SK-N-SH treated with all-trans-retinoic acid at 6 μM for 48 hours (cell line): ENCODE measurements around the gene SPOCK1.

Source experiments
- ATAC-seq: fragments of 200-7000 bp; cut with Tn5 transposase; 3 replicates; pipeline ENCODE4 v1.9.1; 2020; ENCODE audit warnings: mild to moderate bottlenecking, moderate library complexity
- ARNTL ChIP-seq: fragments of 450-650 bp; formaldehyde crosslinking; IDR thresholded peaks from 2 replicates; pipeline ENCODE4 v1.5.0; 2020; ENCODE audit warnings: low read depth, mild to moderate bottlenecking, moderate library complexity, borderline replicate concordance
- BACH2 ChIP-seq: fragments of 250-450 bp; sonication (Bioruptor Pico); IDR thresholded peaks from 2 replicates; pipeline ENCODE4 v1.9.0; 2021; ENCODE audit warnings: mild to moderate bottlenecking, borderline replicate concordance
- CSDC2 ChIP-seq: fragments of 250-450 bp; sonication (Bioruptor Pico); IDR thresholded peaks from 2 replicates; pipeline ENCODE4 v1.5.0; 2020; ENCODE audit warnings: mild to moderate bottlenecking, moderate library complexity
- ESRRG ChIP-seq: fragments of 250-450 bp; sonication (Bioruptor Pico); IDR thresholded peaks from 2 replicates; pipeline ENCODE4 v1.6.1; 2021; ENCODE audit warnings: mild to moderate bottlenecking
- GLIS3 ChIP-seq: fragments of 250-450 bp; sonication (Bioruptor Pico); IDR thresholded peaks from 2 replicates; pipeline ENCODE4 v1.5.0; 2020; ENCODE audit warnings: mild to moderate bottlenecking, moderate library complexity
- ISL1 ChIP-seq: fragments of 250-450 bp; sonication (Bioruptor Pico); IDR thresholded peaks from 2 replicates; pipeline ENCODE4 v2.1.2; 2022; ENCODE audit warnings: mild to moderate bottlenecking, moderate library complexity
- OSR1 ChIP-seq: fragments of 250-450 bp; sonication (Bioruptor Pico); IDR thresholded peaks from 2 replicates; pipeline ENCODE4 v1.8.0; 2022; ENCODE audit warnings: moderate library complexity, mild to moderate bottlenecking, inconsistent platforms
- PPARA ChIP-seq: fragments of 250-450 bp; sonication (Bioruptor Pico); IDR thresholded peaks from 2 replicates; pipeline ENCODE4 v1.5.0; 2020; ENCODE audit warnings: mild to moderate bottlenecking, borderline replicate concordance
- RARB ChIP-seq: fragments of 250-450 bp; sonication (Bioruptor Pico); IDR thresholded peaks from 2 replicates; pipeline ENCODE4 v1.8.0; 2021; ENCODE audit warnings: mild to moderate bottlenecking, moderate library complexity
- SNAI2 ChIP-seq: fragments of 250-450 bp; sonication (Bioruptor Pico); IDR thresholded peaks from 2 replicates; pipeline ENCODE4 v1.5.0; 2020; ENCODE audit warnings: mild to moderate bottlenecking, moderate library complexity
- TCF4 ChIP-seq: fragments of 250-450 bp; sonication (Bioruptor Pico); IDR thresholded peaks from 2 replicates; pipeline ENCODE4 v1.8.0; 2021; ENCODE audit warnings: mild to moderate bottlenecking, moderate library complexity, borderline replicate concordance
- TOX ChIP-seq: fragments of 250-450 bp; sonication (Bioruptor Pico); IDR thresholded peaks from 2 replicates; pipeline ENCODE4 v1.8.0; 2021; ENCODE audit warnings: mild to moderate bottlenecking, moderate library complexity, borderline replicate concordance
- ZC3H10 ChIP-seq: fragments of 250-450 bp; sonication (Bioruptor Pico); IDR thresholded peaks from 2 replicates; pipeline ENCODE4 v1.5.1; 2021; ENCODE audit warnings: mild to moderate bottlenecking, moderate library complexity
- ZFP3 ChIP-seq: fragments of 250-450 bp; sonication (Bioruptor Pico); IDR thresholded peaks from 2 replicates; pipeline ENCODE4 v1.5.0; 2020; ENCODE audit warnings: mild to moderate bottlenecking, moderate library complexity
- ZFP30 ChIP-seq: fragments of 450-650 bp; formaldehyde crosslinking; IDR thresholded peaks from 2 replicates; pipeline ENCODE4 v1.5.0; 2022; ENCODE audit warnings: mild to moderate bottlenecking, moderate library complexity
- ZNF565 ChIP-seq: fragments of 450-650 bp; formaldehyde crosslinking; conservative IDR thresholded peaks from 2 replicates; pipeline ENCODE4 v1.5.0; 2020; ENCODE audit warnings: low read depth, mild to moderate bottlenecking, moderate library complexity
- ZNF70 ChIP-seq: fragments of 450-650 bp; formaldehyde crosslinking; IDR thresholded peaks from 2 replicates; pipeline ENCODE4 v1.5.0; 2020; ENCODE audit warnings: mild to moderate bottlenecking, moderate library complexity
- ZNF8 ChIP-seq: fragments of 450-650 bp; formaldehyde crosslinking; IDR thresholded peaks from 2 replicates; pipeline ENCODE4 v1.5.0; 2020; ENCODE audit warnings: mild to moderate bottlenecking, moderate library complexity
- TF ChIP-seq, protein P1 (sequence below): fragments of 250-450 bp; sonication (Bioruptor Pico); IDR thresholded peaks from 2 replicates; pipeline ENCODE4 v1.8.0; 2021; ENCODE audit warnings: low read depth, mild to moderate bottlenecking, moderate library complexity, borderline replicate concordance
- TF ChIP-seq, protein P2 (sequence below): fragments of 250-450 bp; sonication (Bioruptor Pico); IDR thresholded peaks from 2 replicates; pipeline ENCODE4 v1.5.1; 2020; ENCODE audit warnings: low read depth, mild to moderate bottlenecking, moderate library complexity
- TF ChIP-seq, protein P3 (sequence below): fragments of 250-450 bp; sonication (Bioruptor Pico); IDR thresholded peaks from 2 replicates; pipeline ENCODE4 v1.5.0; 2020; ENCODE audit warnings: mild to moderate bottlenecking, moderate library complexity

The SPOCK1 gene

DNA sequence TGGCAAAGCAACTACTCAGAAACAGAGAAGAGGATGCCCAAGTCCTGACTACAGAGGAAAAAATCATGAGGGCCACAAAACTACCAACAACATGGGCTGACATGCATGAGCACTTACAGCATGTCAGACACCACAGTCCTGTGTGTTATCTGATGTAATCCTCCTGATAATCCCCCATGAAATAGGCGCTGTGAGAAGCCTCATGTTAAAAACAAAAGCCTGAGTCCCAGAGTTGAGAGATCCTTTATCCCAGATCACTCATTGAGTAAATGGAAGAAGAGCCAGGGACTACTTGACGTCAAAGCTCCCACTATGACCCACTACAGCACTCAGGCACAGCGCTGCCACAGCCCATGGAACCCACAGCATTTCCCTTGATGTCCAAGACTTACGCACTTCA, 7.2 kb upstream of the SPOCK1 start:
- no peak for ATAC-seq
- TF ChIP-seq ISL1 (CRISPR knock-in tag) = no peak
- TF ChIP-seq, protein P1, sequence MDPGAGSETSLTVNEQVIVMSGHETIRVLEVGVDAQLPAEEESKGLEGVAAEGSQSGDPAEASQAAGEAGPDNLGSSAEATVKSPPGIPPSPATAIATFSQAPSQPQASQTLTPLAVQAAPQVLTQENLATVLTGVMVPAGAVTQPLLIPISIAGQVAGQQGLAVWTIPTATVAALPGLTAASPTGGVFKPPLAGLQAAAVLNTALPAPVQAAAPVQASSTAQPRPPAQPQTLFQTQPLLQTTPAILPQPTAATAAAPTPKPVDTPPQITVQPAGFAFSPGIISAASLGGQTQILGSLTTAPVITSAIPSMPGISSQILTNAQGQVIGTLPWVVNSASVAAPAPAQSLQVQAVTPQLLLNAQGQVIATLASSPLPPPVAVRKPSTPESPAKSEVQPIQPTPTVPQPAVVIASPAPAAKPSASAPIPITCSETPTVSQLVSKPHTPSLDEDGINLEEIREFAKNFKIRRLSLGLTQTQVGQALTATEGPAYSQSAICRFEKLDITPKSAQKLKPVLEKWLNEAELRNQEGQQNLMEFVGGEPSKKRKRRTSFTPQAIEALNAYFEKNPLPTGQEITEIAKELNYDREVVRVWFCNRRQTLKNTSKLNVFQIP (CRISPR knock-in tag) = no peak
- no peak for TF ChIP-seq BACH2 (CRISPR knock-in tag)
- no peak for TF ChIP-seq ESRRG (CRISPR knock-in tag)
- TF ChIP-seq, protein P2, sequence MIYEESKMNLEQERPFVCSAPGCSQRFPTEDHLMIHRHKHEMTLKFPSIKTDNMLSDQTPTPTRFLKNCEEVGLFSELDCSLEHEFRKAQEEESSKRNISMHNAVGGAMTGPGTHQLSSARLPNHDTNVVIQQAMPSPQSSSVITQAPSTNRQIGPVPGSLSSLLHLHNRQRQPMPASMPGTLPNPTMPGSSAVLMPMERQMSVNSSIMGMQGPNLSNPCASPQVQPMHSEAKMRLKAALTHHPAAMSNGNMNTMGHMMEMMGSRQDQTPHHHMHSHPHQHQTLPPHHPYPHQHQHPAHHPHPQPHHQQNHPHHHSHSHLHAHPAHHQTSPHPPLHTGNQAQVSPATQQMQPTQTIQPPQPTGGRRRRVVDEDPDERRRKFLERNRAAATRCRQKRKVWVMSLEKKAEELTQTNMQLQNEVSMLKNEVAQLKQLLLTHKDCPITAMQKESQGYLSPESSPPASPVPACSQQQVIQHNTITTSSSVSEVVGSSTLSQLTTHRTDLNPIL (CRISPR knock-in tag) = no peak
- no peak for TF ChIP-seq SNAI2
- TF ChIP-seq CSDC2 (CRISPR knock-in tag) = no peak
- TF ChIP-seq, protein P3, sequence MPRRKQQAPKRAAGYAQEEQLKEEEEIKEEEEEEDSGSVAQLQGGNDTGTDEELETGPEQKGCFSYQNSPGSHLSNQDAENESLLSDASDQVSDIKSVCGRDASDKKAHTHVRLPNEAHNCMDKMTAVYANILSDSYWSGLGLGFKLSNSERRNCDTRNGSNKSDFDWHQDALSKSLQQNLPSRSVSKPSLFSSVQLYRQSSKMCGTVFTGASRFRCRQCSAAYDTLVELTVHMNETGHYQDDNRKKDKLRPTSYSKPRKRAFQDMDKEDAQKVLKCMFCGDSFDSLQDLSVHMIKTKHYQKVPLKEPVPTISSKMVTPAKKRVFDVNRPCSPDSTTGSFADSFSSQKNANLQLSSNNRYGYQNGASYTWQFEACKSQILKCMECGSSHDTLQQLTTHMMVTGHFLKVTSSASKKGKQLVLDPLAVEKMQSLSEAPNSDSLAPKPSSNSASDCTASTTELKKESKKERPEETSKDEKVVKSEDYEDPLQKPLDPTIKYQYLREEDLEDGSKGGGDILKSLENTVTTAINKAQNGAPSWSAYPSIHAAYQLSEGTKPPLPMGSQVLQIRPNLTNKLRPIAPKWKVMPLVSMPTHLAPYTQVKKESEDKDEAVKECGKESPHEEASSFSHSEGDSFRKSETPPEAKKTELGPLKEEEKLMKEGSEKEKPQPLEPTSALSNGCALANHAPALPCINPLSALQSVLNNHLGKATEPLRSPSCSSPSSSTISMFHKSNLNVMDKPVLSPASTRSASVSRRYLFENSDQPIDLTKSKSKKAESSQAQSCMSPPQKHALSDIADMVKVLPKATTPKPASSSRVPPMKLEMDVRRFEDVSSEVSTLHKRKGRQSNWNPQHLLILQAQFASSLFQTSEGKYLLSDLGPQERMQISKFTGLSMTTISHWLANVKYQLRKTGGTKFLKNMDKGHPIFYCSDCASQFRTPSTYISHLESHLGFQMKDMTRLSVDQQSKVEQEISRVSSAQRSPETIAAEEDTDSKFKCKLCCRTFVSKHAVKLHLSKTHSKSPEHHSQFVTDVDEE = no peak
- TF ChIP-seq ZNF8 = no peak
- TF ChIP-seq TOX (CRISPR knock-in tag) = no peak
- TF ChIP-seq ARNTL (CRISPR knock-in tag) = no peak
- TF ChIP-seq TCF4 (CRISPR knock-in tag) = no peak
- no peak for TF ChIP-seq ZNF70 (CRISPR knock-in tag)
- no peak for TF ChIP-seq RARB
- TF ChIP-seq GLIS3 = no peak

DNA sequence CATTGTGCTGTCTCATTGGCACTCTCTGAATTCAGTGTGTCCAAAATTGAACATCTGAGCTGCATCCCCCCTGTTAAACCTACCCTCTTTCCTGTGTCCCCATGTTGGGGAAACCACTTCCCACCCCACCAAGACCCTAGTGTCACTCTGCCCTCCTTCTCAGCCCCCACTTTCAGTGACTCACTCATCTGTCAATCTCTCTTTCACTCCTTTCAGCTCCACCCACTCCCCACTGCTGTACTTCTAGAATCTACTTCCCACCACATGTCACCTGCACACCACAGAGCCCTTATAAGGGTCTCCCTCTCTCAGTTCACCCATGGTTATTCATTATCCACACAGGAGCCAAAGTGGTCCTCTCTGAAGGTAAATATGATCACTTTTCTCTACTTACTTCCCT, 5.8 kb upstream of the SPOCK1 start:
- TF ChIP-seq SNAI2 (no peak), BACH2 (CRISPR knock-in tag) (no peak), ZFP30 (CRISPR knock-in tag) (no peak), TCF4 (CRISPR knock-in tag) (no peak), OSR1 (CRISPR knock-in tag) (no peak), ZC3H10 (CRISPR knock-in tag) (no peak), ZNF70 (CRISPR knock-in tag) (no peak), ZNF565 (CRISPR knock-in tag) (no peak), TOX (CRISPR knock-in tag) (no peak), ARNTL (CRISPR knock-in tag) (no peak), GLIS3 (no peak), RARB (no peak), ESRRG (CRISPR knock-in tag) (no peak), ZFP3 (CRISPR knock-in tag) (no peak), ZNF8 (no peak)
- TF ChIP-seq, protein P3 = no peak
- TF ChIP-seq, protein P2 (CRISPR knock-in tag) = no peak
- ATAC-seq = no peak

DNA sequence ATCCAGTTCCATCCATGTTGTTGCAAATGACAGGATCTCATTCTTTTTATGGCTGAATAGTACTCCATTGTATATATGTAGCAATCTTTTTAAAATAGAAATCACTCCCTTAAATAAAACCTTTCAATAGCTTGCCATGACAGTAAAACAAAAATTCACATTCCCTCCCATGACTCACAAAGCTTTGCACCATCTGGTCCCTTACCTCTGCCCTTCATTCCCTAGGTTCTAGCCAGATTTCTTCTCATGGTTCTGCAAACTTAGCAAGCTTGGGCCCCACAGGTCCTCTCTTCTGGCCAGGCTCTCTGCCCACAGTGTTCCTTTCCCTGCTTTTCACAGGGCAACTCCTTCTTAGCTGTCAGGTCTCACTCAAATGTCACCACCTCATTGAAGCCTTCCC, 4.3 kb upstream of the SPOCK1 start:
- no peak for TF ChIP-seq TCF4 (CRISPR knock-in tag)
- TF ChIP-seq, protein P1 (CRISPR knock-in tag) = no peak
- TF ChIP-seq, protein P3 = no peak
- no peak for TF ChIP-seq PPARA (CRISPR knock-in tag)
- no peak for TF ChIP-seq ZNF70 (CRISPR knock-in tag)
- TF ChIP-seq ZNF565 (CRISPR knock-in tag) = no peak
- TF ChIP-seq ISL1 (CRISPR knock-in tag) = no peak
- TF ChIP-seq ZFP30 (CRISPR knock-in tag) = no peak
- no peak for TF ChIP-seq ARNTL (CRISPR knock-in tag)
- TF ChIP-seq, all 23 proteins: peak for 0
- ATAC-seq = no peak
